GM12878 (cell line): Measurements from ENCODE around the gene PCF11. TPM values are rescaled to one million over a fixed set of nuclear protein-coding genes. Genes with fewer than 3 reads are reported as not detected.

Experiments used
- BCL11A ChIP-seq: IDR thresholded peaks from 2 replicates; pipeline ENCODE4 v1.6.1; 2011; ENCODE audit warnings: low read depth, low read length
- CBX5 ChIP-seq: sonication (generic); IDR thresholded peaks from 2 replicates; pipeline ENCODE4 v1.6.1; 2016; ENCODE audit warnings: low read depth, moderate library complexity, mild to moderate bottlenecking, inconsistent platforms
- EED ChIP-seq: sonication (generic); IDR thresholded peaks from 2 replicates; pipeline ENCODE4 v1.6.1; 2016; ENCODE audit warnings: antibody characterized with exemption, low read depth
- HDAC2 ChIP-seq: fragments of 200-600 bp; sonication (generic); IDR thresholded peaks from 2 replicates; pipeline ENCODE4 v1.6.1; 2017
- IRF4 ChIP-seq: IDR thresholded peaks from 2 replicates; pipeline ENCODE4 v1.6.1; 2011; ENCODE audit warnings: low read depth, low read length
- MTA2 ChIP-seq: fragments of 450-650 bp; IDR thresholded peaks from 2 replicates; pipeline ENCODE4 v1.6.1; 2016; ENCODE audit warnings: low read depth, mild to moderate bottlenecking, moderate library complexity
- NR2F1 ChIP-seq: fragments of 450-650 bp; conservative IDR thresholded peaks from 2 replicates; pipeline ENCODE4 v1.6.1; 2017; ENCODE audit warnings: mild to moderate bottlenecking
- SPI1 ChIP-seq: IDR thresholded peaks from 2 replicates; pipeline ENCODE4 v1.6.1; 2011; ENCODE audit warnings: low read depth, mild to moderate bottlenecking, low read length, moderate library complexity, borderline replicate concordance; ENCODE audit not compliant: insufficient read depth
- TAF1 ChIP-seq: IDR thresholded peaks from 2 replicates; pipeline ENCODE4 v1.6.1; 2011; ENCODE audit warnings: mild to moderate bottlenecking, low read depth, low read length, borderline replicate concordance
- ZNF217 ChIP-seq: fragments of 450-650 bp; IDR thresholded peaks from 2 replicates; pipeline ENCODE4 v1.6.1; 2017; ENCODE audit warnings: antibody characterized with exemption, mild to moderate bottlenecking
- ZNF24 ChIP-seq: fragments of 450-650 bp; IDR thresholded peaks from 2 replicates; pipeline ENCODE4 v1.6.1; 2017; ENCODE audit warnings: antibody characterized with exemption, mild to moderate bottlenecking
- ZNF384 ChIP-seq: IDR thresholded peaks from 2 replicates; pipeline ENCODE4 v1.6.1; 2012; ENCODE audit warnings: low read depth, mild to moderate bottlenecking, low read length, improper control_type of control experiment, borderline replicate concordance
- polyA plus RNA-seq, 11 experiments: library from polyadenylated mRNA; depleted of rRNA in 4 of 11; unstranded in 6 of 11; stranded (reverse) in 5 of 11; fragments of >200 nt; fragmentation: Nextera tagmentation in 4 of 11; fragmentation: Illumina TruSeq in 1 of 11; extraction: Ambion mirVana in 4 of 11; extraction: Trizol in 1 of 11; gene quantifications; 1 replicate in 1 of 11; 2 replicates in 10 of 11; pipeline versions ENCODE4 v1.2.1 to v1.2.3, GENCODE V29; 2011 to 2016; ENCODE audit warnings: inconsistent platforms in 2 of 11, missing spikeins in 2 of 11, low read depth in 1 of 11
- total RNA-seq, 4 experiments: library from RNA; depleted of rRNA in 3 of 4; stranded (reverse); fragments of >200 nt in 3 of 4; fragmentation: Illumina TruSeq in 1 of 4; extraction: Trizol in 1 of 4; gene quantifications; 2 replicates each; pipeline versions ENCODE4 v1.2.1 to v1.2.3, GENCODE V29; 2013 to 2021
- TF ChIP-seq, protein P1 (sequence below): IDR thresholded peaks from 2 replicates; pipeline ENCODE4 v1.6.1; 2012; ENCODE audit warnings: improper control_type of control experiment, low read depth, low read length; ENCODE audit not compliant: insufficient replicate concordance
- TF ChIP-seq, protein P2 (sequence below): fragments of 450-650 bp; IDR thresholded peaks from 2 replicates; pipeline ENCODE4 v1.6.1; 2017; ENCODE audit warnings: borderline replicate concordance

PCF11 gene
- total and polyA plus RNA-seq, 10 of the 15 experiments (the other 5 are each of a cell fraction or from before 2014, with no cell fraction given), result 9.2 to 90.4 (median 48.0) TPM

DNA sequence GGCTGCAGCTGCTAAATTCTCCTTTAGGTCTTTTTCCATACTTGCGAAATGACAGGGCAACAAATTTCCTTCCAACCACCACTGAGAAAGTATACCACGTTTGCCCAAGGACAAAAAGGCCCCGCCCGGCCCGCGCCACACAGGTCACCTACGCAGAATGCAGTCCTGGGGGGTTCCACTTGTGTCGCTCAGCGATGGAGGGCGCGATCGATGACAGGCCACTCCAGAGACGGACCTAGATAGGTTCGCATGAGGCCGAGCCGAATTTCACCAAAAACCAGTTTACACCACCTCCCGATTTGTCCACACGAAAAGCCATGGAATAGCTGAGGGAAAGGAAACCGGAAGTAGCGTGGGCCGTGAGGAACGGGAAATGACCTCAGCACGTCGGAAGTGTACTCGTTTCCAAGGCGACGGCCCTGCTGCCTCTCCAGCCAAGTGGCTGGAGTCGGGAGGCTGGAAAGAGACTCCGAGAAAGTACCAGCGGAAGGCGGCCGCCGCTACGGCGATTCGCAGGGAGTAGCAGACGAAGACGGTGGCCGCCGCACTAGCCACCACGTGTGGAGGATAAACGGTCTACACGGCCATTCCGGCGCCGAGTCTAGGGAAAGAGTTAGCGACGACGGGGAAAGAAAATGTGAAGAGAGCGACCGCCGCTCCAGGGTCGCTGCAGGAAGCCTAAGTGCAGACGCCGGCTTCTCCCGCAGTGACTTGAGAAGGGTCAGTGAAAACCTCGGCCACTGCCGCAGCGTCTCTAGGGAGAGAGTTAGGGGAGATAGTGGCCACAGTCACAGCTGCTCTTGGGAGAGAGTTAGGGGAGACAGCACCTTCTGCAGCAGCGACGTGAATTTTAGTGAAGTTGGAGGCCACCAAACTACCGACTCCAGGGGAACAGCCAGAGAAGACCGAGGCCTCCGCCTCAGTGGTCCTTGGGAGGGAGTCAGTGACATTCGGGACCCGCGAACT is 36.7 kb downstream of the PCF11 start, which contains the start of gene ANKRD42 (continued):
- TF ChIP-seq BCL11A (no peak), ZNF24 (no peak), NR2F1 (peak; percentile 72; the same call in 1 of the 2 replicates), IRF4 (0 out of 2 replicates have a peak, but pooled peaks have one; percentile 15), MTA2 (peak; percentile 18; the same call in 1 of the 2 replicates), EED (peak; percentile 69; the same call in 1 of the 2 replicates), CBX5 (0 out of 2 replicates have a peak, but pooled peaks have one; percentile 13), TAF1 (peak; percentile 66; the same call in 1 of the 2 replicates), HDAC2 (no peak), ZNF217 (peak; percentile 38; the same call in 1 of the 2 replicates), ZNF384 (no peak), SPI1 (peak; percentile 28; the same call in 1 of the 2 replicates)
- TF ChIP-seq, protein P1, sequence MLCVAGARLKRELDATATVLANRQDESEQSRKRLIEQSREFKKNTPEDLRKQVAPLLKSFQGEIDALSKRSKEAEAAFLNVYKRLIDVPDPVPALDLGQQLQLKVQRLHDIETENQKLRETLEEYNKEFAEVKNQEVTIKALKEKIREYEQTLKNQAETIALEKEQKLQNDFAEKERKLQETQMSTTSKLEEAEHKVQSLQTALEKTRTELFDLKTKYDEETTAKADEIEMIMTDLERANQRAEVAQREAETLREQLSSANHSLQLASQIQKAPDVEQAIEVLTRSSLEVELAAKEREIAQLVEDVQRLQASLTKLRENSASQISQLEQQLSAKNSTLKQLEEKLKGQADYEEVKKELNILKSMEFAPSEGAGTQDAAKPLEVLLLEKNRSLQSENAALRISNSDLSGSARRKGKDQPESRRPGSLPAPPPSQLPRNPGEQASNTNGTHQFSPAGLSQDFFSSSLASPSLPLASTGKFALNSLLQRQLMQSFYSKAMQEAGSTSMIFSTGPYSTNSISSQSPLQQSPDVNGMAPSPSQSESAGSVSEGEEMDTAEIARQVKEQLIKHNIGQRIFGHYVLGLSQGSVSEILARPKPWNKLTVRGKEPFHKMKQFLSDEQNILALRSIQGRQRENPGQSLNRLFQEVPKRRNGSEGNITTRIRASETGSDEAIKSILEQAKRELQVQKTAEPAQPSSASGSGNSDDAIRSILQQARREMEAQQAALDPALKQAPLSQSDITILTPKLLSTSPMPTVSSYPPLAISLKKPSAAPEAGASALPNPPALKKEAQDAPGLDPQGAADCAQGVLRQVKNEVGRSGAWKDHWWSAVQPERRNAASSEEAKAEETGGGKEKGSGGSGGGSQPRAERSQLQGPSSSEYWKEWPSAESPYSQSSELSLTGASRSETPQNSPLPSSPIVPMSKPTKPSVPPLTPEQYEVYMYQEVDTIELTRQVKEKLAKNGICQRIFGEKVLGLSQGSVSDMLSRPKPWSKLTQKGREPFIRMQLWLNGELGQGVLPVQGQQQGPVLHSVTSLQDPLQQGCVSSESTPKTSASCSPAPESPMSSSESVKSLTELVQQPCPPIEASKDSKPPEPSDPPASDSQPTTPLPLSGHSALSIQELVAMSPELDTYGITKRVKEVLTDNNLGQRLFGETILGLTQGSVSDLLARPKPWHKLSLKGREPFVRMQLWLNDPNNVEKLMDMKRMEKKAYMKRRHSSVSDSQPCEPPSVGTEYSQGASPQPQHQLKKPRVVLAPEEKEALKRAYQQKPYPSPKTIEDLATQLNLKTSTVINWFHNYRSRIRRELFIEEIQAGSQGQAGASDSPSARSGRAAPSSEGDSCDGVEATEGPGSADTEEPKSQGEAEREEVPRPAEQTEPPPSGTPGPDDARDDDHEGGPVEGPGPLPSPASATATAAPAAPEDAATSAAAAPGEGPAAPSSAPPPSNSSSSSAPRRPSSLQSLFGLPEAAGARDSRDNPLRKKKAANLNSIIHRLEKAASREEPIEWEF, result no peak
- TF ChIP-seq, protein P2, sequence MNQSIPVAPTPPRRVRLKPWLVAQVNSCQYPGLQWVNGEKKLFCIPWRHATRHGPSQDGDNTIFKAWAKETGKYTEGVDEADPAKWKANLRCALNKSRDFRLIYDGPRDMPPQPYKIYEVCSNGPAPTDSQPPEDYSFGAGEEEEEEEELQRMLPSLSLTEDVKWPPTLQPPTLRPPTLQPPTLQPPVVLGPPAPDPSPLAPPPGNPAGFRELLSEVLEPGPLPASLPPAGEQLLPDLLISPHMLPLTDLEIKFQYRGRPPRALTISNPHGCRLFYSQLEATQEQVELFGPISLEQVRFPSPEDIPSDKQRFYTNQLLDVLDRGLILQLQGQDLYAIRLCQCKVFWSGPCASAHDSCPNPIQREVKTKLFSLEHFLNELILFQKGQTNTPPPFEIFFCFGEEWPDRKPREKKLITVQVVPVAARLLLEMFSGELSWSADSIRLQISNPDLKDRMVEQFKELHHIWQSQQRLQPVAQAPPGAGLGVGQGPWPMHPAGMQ, result no peak
